DOHH2 (cell line): ENCODE data around the gene SMR3B.

Source experiments
- H3F3A ChIP-seq: fragments of 200-600 bp; sonication (generic), shearing (Covaris generic); 2 replicates; pipeline ENCODE4 v1.6.0; 2016; ENCODE audit warnings: antibody characterized with exemption, mild to moderate bottlenecking; ENCODE audit not compliant: control insufficient read depth, insufficient read depth
- H3K27ac ChIP-seq: fragments of 200-600 bp; sonication (generic); 2 replicates; pipeline ENCODE4 v1.5.1; 2014; ENCODE audit warnings: low read depth, mild to moderate bottlenecking, low read length, moderate library complexity
- H3K27me3 ChIP-seq: fragments of 200-600 bp; sonication (generic); 2 replicates; pipeline ENCODE4 v1.6.1; 2014; ENCODE audit warnings: mild to moderate bottlenecking, low read length, mixed read lengths; ENCODE audit not compliant: control insufficient read depth
- H3K36me3 ChIP-seq: fragments of 200-600 bp; sonication (generic); 2 replicates; pipeline ENCODE4 v1.6.1; 2014; ENCODE audit warnings: mild to moderate bottlenecking, low read length, moderate library complexity, mixed read lengths; ENCODE audit not compliant: control insufficient read depth
- H3K4me1 ChIP-seq: fragments of 200-600 bp; sonication (generic); 2 replicates; pipeline ENCODE4 v1.6.1; 2014; ENCODE audit warnings: mild to moderate bottlenecking, low read length, mixed read lengths; ENCODE audit not compliant: control insufficient read depth
- H3K4me2 ChIP-seq: fragments of 200-600 bp; sonication (generic); 2 replicates; pipeline ENCODE4 v1.6.0; 2014; ENCODE audit warnings: mild to moderate bottlenecking, low read length, moderate library complexity
- H3K4me3 ChIP-seq: fragments of 200-600 bp; sonication (generic); 2 replicates; pipeline ENCODE4 v1.5.1; 2014; ENCODE audit warnings: mild to moderate bottlenecking, low read length, mixed read lengths
- H3K79me2 ChIP-seq: fragments of 200-600 bp; sonication (generic); 2 replicates; pipeline ENCODE4 v1.6.1; 2014; ENCODE audit warnings: mild to moderate bottlenecking, low read length, mixed read lengths; ENCODE audit not compliant: control insufficient read depth
- H3K9me2 ChIP-seq: fragments of 200-600 bp; sonication (generic); replicated peaks from 2 replicates; pipeline ENCODE4 v1.6.1; 2014; ENCODE audit warnings: mild to moderate bottlenecking, low read length, mixed read lengths; ENCODE audit not compliant: control insufficient read depth
- H3K9me3 ChIP-seq: fragments of 200-600 bp; sonication (generic); 2 replicates; pipeline ENCODE4 v1.6.1; 2014; ENCODE audit warnings: antibody characterized with exemption, low read length, mixed read lengths; ENCODE audit not compliant: control insufficient read depth, insufficient read depth
- H4K20me1 ChIP-seq: fragments of 200-600 bp; sonication (generic); 2 replicates; pipeline ENCODE4 v1.6.0; 2014; ENCODE audit warnings: low read depth, mild to moderate bottlenecking, antibody characterized with exemption, low read length, moderate library complexity; ENCODE audit not compliant: control insufficient read depth, insufficient read depth
- EZH2phosphoT487 ChIP-seq: fragments of 200-600 bp; sonication (generic); IDR thresholded peaks from 2 replicates; pipeline ENCODE4 v1.6.1; 2017; ENCODE audit warnings: borderline replicate concordance, mild to moderate bottlenecking, antibody characterized with exemption, low read length, moderate library complexity, mixed read lengths
- TF ChIP-seq, protein P1 (sequence below): fragments of 200-600 bp; sonication (generic); IDR thresholded peaks from one replicate; pipeline ENCODE4 v1.5.1; 2014; ENCODE audit warnings: antibody characterized with exemption, mild to moderate bottlenecking, low read depth, low read length; ENCODE audit not compliant: poor library complexity, severe bottlenecking

SMR3B gene

DNA sequence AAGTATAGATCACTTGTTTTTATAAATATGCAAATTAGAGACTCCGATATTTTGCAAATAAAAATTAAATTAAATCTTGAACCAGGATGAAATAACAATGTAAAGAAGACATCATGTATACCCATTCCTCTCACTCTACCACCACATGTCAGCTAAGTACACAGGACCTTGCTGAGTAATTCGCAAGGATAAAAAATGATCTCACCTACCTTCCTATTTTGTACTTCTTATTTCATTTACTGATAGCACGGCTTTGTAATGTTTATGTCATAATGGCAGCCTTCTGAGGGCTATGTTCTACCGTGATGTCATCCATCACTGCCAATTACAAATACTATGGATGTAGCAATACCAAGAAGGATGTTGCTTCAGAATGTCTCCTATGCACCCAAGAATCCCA is 10.9 kb upstream of the SMR3B start:
- Histone ChIP-seq H3K36me3 (no peaks in the 10 kb centered on the region), H4K20me1 (no peaks in the 10 kb centered on the region), H3K4me3 (no peak overlapping the region), H3K79me2 (no peaks in the 10 kb centered on the region), H3K27me3 (no peaks in the 10 kb centered on the region), H3K27ac (no peak overlapping the region), H3K4me1 (no peaks in the 10 kb centered on the region), H3F3A (no peaks in the 10 kb centered on the region), H3K9me3 (no peaks in the 10 kb centered on the region), H3K4me2 (no peak overlapping the region), H3K9me2 (no peaks in the 10 kb centered on the region)
- TF ChIP-seq EZH2phosphoT487: no peak
- TF ChIP-seq, protein P1, sequence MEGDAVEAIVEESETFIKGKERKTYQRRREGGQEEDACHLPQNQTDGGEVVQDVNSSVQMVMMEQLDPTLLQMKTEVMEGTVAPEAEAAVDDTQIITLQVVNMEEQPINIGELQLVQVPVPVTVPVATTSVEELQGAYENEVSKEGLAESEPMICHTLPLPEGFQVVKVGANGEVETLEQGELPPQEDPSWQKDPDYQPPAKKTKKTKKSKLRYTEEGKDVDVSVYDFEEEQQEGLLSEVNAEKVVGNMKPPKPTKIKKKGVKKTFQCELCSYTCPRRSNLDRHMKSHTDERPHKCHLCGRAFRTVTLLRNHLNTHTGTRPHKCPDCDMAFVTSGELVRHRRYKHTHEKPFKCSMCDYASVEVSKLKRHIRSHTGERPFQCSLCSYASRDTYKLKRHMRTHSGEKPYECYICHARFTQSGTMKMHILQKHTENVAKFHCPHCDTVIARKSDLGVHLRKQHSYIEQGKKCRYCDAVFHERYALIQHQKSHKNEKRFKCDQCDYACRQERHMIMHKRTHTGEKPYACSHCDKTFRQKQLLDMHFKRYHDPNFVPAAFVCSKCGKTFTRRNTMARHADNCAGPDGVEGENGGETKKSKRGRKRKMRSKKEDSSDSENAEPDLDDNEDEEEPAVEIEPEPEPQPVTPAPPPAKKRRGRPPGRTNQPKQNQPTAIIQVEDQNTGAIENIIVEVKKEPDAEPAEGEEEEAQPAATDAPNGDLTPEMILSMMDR: no peak

DNA sequence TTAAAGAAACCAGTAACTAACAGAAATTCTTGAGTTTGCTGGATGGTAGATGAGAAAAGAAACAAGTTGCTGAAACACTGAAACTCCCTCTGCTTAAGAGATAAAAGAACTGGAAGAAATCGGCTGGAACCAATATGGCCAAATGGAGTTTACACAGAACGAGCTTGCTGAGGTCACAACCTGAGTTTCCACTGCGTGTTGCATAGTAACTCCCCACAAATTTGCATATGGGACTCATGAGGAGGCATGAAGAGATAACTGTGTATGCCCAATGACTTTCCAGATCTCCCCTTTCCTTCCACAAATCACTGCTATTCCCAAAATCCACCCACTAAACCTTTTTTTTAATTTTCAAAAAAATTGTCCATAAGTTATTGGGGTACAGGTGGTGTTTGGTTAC is 10.2 kb upstream of the SMR3B start:
- Histone ChIP-seq H3K79me2 (no peaks in the 10 kb centered on the region), H3K9me2 (no peaks in the 10 kb centered on the region), H3K4me3 (no peak overlapping the region), H4K20me1 (no peaks in the 10 kb centered on the region), H3K27ac (no peak overlapping the region), H3K4me1 (no peaks in the 10 kb centered on the region), H3K36me3 (no peaks in the 10 kb centered on the region), H3K27me3 (no peaks in the 10 kb centered on the region), H3K4me2 (no peak overlapping the region), H3K9me3 (no peaks in the 10 kb centered on the region), H3F3A (no peaks in the 10 kb centered on the region)
- TF ChIP-seq, protein P1: no peak
- no peak for TF ChIP-seq EZH2phosphoT487

DNA sequence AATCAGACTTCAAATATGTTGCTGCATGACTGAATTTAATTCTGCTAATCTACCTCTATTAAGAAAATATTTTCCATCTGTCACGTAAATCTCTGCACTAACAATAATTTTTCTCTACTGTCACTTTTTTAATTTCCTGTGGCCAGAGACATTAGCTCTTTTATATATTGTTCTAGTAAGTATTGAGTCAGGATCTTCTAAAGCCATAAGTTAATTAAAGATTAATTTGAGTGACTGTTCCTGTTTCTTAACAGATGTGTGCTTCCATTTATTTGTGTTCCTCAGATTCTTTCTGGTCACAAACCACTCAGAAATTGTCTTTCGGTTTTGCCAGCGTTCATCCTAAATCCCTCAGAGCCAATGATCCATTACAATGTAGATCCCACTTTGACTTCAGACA is 2.4 kb upstream of the SMR3B start:
- Histone ChIP-seq H3K36me3 (no peaks in the 10 kb centered on the region), H3F3A (peaks cover 13% of the 10 kb centered on the region), H3K9me3 (no peaks in the 10 kb centered on the region), H3K4me1 (peaks cover 33% of the 10 kb centered on the region), H3K9me2 (no peaks in the 10 kb centered on the region), H3K4me3 (peak overlapping the region; percentile 49), H3K79me2 (no peaks in the 10 kb centered on the region), H4K20me1 (no peaks in the 10 kb centered on the region), H3K4me2 (peak overlapping the region; percentile 66), H3K27me3 (no peaks in the 10 kb centered on the region), H3K27ac (peak overlapping the region; percentile 80)
- TF ChIP-seq EZH2phosphoT487: no peak

DNA sequence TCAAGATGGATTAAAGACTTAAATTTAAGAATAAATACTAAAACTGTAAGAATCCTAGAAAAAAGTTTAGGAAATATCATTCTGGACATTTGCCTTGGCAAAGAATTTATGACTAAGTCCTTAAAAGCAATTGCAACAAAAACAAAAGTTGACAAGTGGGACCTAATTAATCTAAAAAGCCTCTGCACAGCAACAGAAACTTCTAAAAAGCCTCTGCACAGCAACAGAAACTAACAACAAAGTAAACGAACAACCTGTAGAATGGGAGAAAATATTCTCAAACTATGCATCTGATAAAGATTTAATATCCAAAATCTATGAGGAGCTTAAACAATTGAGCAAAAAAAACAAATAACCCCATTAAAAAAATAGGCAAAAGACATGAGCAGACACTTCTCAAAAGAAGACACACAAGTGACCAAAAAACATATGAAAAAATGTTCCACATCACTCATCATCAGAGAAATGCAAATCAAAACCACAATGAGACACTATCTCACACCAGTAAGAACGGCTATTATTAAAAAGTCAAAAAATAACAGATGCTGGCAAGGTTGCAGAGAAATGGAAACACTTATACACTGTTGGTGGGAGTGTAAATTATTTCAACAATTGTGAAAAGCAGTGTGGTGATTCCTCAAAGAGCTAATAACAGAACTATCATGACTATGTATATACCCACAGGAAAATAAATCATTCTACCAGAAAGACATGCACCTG is 9.3 kb downstream of the SMR3B start:
- peaks cover 75% of the 10 kb centered on the region for H3K4me1 ChIP-seq
- peak overlapping the region; percentile 89 for H3K27ac ChIP-seq
- no peaks in the 10 kb centered on the region for H3K9me3 ChIP-seq
- no peaks in the 10 kb centered on the region for H3K79me2 ChIP-seq
- no peaks in the 10 kb centered on the region for H3K9me2 ChIP-seq
- H3K4me2 ChIP-seq: peak overlapping the region; percentile 83
- peak overlapping the region; percentile 48 for H3K4me3 ChIP-seq
- 0 out of 2 replicates have a peak, but pooled peaks cover 3% of the 10 kb centered on the region for H3K36me3 ChIP-seq
- TF ChIP-seq, protein P1: no peak
- no peak for TF ChIP-seq EZH2phosphoT487
- no peaks in the 10 kb centered on the region for H3K27me3 ChIP-seq
- peaks cover 13% of the 10 kb centered on the region for H3F3A ChIP-seq
- H4K20me1 ChIP-seq: no peaks in the 10 kb centered on the region
